Skeletal muscle cell (primary cell): ENCODE results near the gene SLC31A2.
"Not testable (repeated sequence)": the region's sequence is repeated elsewhere in the genome, so short reads cannot be mapped to it uniquely, and the experiment has no call there.

Source experiments
- DNase-seq: peaks from one replicate; pipeline ENCODE4 v3.0.0-alpha.2; 2010; ENCODE audit warnings: low read depth
- H3K4me3 ChIP-seq: 2 replicates; pipeline ENCODE4 v1.5.1; 2011; ENCODE audit warnings: low read depth, mild to moderate bottlenecking, control low read depth, low read length, moderate library complexity

SLC31A2 gene, protein sequence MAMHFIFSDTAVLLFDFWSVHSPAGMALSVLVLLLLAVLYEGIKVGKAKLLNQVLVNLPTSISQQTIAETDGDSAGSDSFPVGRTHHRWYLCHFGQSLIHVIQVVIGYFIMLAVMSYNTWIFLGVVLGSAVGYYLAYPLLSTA

DNA sequence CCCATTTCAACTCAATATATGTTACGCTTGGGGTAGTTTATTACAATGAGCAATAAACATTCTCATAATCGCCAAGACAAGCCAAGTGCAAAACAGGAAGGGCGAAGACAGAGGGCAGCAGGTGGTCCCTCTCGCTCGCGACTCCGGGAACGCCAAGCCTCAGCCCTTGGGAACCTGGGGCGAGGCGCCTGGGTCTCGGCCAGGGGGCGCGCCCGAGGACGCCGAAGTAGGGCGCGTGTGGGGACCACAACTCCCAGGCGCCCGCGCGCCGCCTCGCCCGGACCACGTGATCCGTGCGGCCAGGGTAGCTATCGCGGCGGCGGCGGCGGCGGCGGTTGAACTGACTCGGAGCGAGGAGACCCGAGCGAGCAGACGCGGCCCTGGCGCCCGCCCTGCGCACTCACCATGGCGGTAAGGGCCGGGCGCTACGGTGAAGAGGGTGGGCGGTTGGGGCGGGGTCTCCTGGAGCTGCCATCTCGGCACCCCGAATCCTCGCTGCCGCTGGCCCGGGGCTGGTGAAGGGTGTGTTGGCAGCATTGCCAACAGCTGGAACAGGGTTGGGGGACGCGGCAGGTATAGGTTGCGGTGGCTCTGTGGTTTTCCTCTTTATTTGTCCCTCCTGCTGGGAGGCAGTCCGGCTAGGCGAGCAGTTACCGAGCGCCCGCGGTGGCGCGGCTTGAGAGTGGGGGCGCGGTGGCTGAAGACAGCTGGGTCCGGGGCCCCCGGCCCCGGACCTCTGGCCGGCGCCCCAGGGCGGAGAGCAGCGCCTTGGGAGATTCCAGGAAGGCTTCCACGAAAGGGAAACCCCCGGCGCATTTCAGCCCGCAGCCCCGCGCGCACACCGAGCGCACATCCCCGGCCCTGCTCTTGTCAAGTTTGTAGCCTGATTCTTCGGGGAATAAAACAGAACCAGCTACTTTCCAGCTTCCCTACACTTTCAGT, at the start of gene SLC31A2:
Gene SLC31A2 (plus strand): TSS at position 338 of the 942 bp plus-strand sequence. CDS start 68 bp downstream, at position 406.
- peak within 1 kb of the TSS; percentile 85 for H3K4me3 ChIP-seq
- peak; percentile 39 for DNase-seq

DNA sequence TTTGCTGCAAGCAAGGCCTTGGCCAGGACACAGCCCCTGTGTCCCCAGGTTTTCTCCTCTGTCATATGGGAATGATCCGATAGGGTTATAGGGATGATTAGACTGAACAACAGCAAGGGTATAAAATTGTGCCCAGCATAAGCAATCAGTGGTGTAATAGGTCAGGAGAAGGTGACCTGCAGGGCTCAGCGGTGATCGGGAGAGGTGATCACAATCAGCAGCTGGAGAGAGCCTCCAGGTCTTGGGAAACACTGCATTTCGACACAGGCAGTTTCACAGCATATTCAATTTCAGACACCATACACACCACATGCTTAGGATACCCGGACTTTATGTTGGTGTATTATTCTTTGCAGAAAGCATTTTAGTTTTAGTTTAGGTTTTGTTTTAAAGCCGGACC, 45.5 kb upstream of the SLC31A2 start:
- not testable (repeated sequence) for DNase-seq, H3K4me3 ChIP-seq

DNA sequence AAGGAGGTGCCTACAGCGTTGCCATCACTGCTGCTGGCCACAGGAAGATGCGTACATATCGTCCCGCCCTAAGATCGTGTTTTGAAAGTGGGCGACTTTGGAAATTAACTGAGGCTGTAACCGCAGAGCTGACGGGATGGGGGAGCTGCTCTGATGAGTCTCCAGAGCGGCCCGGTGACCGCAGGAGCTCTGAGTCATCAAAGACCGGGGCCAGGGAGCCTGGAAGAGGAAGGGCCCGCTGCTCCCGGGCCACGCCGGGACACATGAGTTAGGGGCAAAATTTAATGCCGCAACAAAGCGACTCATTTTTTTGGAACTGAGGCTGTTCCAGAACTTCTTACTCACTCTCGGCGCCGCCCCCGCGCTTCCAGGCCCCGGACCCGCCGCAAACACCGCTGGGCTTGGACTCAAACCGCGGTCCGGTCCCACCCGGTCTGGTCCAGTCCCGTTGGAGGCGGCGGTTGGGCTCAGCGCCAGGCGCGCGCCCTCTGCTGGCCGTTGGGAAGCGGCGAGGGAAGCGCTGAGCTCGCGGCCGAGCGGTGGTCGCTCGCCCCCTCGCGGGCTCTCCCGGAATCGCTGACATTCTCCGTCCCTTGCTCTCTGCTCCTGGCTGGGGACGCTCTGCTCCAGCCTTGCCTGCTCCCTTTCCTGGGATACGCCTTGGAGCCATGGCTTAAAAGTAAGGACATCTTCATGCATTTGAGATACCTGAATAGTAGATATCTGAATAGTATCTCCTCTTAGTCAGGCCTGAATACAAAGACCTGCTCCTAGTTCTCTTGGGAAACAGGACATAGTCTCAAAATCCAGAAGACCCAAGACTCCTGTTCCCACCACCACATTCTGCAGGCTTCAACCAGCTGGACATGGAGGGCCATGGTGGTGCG, 39.5 kb upstream of the SLC31A2 start:
- not testable (repeated sequence) for DNase-seq, H3K4me3 ChIP-seq

DNA sequence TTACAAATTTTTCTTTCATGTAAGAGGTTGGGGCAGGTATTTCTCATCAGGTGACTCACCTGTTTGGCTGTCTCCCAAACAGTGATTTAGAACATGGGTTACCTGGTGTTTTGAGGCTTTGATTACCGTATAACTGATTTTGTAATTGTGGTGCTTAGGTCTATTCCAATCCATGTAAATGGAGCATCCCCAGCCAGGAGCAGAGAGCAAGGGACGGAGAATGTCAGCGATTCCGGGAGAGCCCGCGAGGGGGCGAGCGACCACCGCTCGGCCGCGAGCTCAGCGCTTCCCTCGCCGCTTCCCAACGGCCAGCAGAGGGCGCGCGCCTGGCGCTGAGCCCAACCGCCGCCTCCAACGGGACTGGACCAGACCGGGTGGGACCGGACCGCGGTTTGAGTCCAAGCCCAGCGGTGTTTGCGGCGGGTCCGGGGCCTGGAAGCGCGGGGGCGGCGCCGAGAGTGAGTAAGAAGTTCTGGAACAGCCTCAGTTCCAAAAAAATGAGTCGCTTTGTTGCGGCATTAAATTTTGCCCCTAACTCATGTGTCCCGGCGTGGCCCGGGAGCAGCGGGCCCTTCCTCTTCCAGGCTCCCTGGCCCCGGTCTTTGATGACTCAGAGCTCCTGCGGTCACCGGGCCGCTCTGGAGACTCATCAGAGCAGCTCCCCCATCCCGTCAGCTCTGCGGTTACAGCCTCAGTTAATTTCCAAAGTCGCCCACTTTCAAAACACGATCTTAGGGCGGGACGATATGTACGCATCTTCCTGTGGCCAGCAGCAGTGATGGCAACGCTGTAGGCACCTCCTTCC, 37.9 kb upstream of the SLC31A2 start:
- H3K4me3 ChIP-seq, DNase-seq: not testable (repeated sequence)

DNA sequence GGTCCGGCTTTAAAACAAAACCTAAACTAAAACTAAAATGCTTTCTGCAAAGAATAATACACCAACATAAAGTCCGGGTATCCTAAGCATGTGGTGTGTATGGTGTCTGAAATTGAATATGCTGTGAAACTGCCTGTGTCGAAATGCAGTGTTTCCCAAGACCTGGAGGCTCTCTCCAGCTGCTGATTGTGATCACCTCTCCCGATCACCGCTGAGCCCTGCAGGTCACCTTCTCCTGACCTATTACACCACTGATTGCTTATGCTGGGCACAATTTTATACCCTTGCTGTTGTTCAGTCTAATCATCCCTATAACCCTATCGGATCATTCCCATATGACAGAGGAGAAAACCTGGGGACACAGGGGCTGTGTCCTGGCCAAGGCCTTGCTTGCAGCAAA, 32.0 kb upstream of the SLC31A2 start:
- H3K4me3 ChIP-seq, DNase-seq: not testable (repeated sequence)

DNA sequence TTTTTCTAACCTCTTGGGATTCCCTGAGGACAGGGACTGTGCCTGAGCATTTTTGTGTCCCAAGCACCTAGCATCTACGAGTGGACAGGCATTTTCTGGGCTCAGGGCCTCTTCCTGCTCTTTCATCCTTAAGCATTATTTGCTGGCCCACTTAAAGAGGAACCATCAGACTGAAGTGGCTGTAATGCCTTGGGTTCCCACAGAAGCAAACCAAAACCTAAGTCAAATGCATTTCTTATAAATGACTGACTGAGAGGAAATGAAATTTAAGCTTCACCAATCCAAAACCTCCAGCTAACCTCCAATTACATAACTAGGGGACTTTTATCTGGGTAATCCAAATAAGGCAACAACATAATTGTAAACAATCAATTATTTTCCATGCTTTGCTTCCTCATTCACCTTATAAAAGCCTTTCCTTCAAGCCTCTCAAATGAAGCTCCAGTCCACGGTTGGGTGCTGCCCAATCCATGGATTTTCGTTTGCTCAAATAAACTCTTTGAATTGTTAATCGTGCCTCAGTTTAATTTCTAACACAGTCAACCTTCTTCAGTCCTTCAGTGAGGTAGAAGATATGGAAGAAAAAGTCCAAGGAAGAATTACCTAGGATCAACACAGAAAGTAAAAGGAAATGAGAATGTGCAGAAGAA, 25.3 kb upstream of the SLC31A2 start:
- DNase-seq = no peak
- no peak overlapping the region for H3K4me3 ChIP-seq

DNA sequence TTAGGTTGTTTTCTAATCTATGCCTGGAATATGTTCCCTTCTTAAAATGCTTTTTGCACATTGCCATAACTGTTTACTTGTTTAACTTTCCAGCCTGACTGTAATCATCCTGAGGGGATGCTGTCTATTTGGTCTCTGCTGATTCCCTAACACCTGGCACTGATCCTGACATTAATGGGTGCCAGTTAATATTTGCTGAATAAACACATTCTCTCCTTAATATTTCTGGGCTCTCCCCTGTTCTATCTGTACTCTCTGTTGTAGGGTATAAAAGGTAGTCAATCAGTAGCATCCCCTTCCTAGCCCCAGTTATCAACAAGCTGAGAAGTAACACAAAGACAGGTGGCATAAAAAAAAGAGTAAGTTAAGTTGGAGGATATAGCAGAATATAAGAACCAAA, 21.3 kb upstream of the SLC31A2 start:
- H3K4me3 ChIP-seq = no peak overlapping the region
- no peak for DNase-seq

DNA sequence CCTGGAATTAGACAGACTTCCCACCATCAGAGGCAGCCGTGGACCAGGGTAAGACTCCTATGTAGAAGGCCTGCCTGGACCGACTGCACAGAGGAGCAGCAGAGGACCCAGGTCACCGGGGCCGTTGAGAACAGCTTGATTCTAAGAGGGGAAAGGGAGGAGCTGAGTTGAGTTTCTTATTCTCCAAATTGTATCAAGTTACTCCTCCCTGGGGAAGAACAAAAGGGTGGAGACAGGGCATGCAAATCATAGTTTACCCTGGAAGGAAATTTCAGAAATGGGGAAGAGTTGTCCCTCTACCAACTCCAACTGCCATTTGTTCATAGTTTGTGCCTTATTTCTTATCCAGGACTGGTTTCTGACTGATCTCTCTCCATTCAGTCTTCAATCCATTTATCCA, 20.9 kb upstream of the SLC31A2 start:
- no peak overlapping the region for H3K4me3 ChIP-seq
- DNase-seq = no peak

DNA sequence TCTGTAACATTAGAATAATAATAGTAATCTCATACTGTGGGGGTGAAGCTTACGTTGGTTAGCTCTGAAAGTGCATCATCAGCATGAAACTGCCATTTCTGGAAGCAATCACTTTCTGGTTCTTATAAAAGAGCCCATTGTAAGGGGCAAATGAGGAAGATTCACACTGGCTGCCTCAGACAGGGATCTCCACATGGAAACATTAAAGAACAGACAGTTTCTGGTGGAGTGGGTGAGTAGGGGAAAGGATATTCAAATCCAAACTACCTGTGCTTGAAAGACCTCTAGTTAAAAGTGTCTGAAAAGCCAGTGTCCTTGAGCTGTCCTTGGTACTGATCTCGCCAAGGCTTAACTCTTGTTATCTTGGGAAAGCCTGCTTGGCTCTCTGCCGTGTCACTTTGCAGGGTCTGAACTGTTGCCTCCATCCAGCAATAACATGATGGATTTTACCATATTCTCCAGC, 19.1 kb upstream of the SLC31A2 start:
- H3K4me3 ChIP-seq = no peak overlapping the region
- no peak for DNase-seq

DNA sequence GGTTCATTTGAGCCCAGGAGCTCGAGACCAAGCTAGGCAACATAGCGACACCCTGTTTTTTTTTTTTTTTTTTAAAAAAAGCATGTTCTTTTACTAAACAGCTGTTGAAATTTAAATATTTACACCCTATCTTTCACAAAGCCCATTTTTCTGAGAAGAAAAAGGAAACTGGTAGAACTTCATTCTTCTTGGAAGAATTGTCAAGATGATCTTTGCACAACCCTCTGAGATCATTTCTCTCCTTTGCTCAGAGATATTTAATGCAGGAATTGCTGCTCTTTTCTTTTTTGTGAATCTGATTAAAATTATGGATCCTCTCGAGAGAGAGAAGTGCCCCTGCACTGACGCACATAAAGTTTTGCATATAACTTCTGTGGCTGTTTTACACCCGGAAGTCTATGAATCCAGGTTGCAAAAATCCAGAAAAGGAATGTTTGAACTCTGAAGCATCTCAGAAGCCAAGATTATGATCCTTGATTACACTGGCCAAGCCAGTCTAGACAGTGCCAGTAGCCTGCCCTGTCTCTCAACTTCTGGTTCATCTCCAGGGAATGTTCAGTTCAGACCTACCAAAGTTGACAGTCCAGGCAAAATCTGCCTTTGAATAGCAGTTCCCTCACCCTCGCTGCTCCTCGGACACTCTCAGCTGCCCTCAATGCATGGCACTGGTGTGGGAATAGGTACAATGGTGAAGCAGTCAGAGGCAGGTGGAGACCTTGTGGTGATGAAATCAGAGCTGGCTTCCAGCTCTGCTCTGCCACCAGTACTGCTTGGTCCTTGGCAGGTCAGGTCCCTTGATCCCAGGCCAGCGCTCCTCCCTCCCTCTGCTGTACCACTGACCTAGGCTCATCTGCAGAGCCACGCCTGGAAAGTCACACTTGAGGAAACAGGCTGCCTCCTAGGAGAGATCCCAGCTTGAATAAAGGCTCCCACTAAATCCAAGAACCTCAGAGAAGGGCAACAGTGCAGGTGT, 13.3 kb upstream of the SLC31A2 start:
- no peak for DNase-seq
- H3K4me3 ChIP-seq = no peak overlapping the region

DNA sequence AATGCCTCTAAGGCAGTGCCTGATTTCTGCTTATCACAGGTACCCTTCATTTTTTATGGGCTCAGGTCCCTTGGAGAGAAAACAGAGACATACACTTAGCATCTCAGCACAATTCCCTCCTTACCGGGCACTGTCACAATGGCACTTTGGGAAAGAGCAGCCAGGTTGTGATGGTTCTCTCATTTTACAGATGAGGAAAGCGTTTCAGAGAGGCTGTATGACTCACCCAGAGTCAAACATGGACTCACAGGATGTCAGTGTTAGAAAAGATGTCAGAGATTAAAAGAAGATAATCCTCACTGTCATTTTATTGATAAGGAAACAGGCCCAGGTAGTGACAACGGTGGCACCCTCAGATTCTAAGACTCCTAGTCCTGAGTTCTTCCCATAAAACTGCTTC, 12.0 kb upstream of the SLC31A2 start:
- no peak overlapping the region for H3K4me3 ChIP-seq
- DNase-seq = no peak

DNA sequence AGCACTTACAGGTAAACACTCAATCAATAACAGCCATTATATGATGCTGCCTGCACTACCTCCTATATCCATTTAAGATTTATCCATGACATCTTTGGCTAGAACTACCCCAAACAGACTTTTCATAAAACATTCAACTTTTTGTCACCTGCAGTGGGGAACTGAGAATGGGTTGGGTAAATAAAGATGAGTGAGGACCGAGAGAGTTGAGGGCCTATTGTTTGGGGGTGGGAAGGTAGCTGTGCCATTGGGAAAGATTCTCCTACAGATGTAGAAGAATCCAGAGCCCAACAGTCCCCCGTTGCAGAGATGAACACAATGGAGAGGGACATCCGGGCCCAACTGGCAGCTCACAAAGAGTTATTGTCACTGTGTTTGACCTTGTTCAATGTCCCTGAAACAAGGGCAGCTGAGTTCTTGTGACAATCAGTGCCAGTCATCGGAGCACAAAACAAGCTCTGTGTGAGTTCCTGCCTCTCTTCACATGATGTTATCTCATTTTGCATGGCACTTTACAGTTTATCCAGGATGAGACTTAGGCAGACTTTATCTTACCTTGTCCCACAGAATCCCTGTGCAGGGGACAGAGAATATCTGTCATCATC, 11.5 kb upstream of the SLC31A2 start:
- DNase-seq = no peak
- no peak overlapping the region for H3K4me3 ChIP-seq

DNA sequence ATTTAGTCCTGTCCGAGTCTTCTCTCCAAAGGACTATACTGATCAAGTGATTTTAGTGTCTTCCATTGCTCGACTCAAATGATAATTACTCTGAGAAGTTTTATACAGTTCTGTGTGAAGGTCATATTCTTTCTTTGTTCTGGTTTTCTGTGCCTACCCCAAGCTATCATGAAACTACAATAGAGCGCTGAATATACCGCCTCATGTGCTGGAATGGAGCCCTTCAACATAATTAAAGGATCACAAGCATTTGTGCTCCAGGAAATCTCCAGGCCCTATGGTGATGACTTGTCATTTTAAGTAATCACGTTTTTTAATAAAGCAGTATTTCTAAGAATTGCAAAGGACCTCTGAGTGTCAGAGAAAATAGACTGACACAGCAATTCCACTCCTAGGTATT, 10.9 kb upstream of the SLC31A2 start:
- DNase-seq = no peak
- H3K4me3 ChIP-seq = no peak overlapping the region

DNA sequence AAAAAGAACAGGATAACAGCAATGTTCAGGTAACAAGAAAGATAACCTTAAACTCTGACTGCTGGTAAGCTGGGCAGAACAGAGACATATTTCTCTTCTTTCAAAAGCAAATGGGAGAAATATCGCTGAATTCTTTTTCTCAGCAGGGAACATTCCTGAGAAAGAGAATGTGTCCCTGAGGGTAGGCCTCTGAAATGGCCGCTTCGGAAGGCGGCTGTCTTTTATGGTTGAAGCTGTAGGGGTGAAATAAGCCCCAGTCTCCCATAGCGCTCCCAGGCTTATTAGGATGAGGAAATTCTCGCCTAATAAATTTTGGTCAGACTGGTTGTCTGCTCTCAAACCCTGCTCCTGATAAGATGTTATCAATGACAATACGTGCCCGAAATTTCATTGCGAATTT, 9.9 kb upstream of the SLC31A2 start:
- H3K4me3 ChIP-seq, DNase-seq: not testable (repeated sequence)

DNA sequence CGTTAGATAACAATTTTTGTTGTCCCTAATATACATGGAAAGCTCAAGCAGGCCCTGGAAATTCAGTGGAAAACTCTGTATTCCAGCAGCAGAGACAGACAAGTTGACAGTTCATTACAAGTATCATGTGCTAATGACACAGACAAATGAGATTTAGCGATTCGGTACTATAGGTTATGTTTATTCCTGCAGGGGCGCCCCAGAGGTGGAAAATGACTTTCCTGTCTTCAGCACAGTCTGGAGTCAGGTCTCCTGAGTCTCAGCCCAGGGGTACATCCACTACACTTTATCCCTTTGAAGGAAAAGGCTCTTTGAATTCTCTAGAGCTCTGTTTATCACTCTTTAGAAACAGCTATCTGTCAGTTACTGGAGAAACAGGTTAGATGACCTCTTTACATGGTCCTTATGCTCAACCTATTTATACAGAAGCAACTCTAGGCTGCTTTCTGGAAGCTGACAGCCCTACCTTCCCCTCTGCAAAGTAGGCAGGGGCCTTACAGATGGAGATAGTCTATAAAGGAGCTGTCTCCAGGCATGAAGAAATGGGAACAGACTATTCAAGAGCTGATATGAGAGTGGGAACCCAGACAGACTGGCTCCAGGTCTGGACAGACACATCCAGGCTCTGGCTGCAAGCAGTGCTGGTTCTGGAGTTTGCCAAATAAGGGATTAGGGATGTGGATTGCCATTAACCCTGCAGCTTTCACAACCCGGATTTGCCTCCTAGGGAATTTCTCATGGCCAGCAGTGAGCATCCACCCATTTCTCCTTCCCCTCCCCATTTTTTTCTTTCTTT, 7.2 kb upstream of the SLC31A2 start:
- no peak for DNase-seq
- H3K4me3 ChIP-seq = no peak overlapping the region

DNA sequence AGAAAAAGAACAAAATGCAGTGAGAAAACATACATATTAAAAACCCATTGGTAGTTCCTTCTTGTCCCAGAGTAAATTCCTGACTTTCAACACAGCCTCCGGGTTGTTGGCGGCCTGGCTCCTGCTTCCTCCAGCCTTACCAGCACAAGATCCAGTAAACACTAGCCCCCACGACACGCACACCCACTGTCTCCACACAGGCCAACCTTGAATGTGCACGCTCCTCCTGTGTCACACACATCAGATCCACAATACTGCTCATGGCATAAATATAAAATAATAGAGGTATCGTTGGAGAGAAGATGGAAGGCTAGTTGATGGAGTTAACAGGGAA, 2.5 kb upstream of the SLC31A2 start:
- H3K4me3 ChIP-seq = no peak overlapping the region
- DNase-seq = no peak
